Measurements from ENCODE around the gene DLST.

The DLST gene

DNA sequence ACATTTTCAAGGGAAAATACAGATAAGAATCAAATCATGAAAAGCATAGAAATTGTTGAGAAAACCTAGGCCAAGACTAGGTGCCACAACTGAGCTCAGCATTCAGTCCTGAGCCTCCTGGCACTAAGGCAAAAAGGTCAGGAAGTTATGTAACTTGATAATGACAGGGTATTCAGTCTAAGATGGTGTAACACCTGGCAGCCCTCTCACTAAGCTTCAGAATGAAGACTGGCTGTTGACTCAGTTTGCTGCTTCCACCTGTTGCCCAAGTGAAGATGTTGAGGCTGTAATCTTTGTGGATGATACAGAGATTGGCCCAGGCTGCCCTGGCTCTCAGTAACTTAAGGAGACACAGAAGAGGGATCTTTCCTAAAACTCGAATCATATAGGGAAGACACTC, 25.4 kb upstream of the DLST start:
- DNase-seq = no peak
- no peak for TF ChIP-seq CTCF (IDR thresholded peaks at IDR 0.05)
- no peaks in the 10 kb centered on the region for H3K9me3 Mint-ChIP-seq
- peaks cover 6% of the 10 kb centered on the region for H3K4me1 Mint-ChIP-seq
- no peak overlapping the region for H3K27ac Mint-ChIP-seq
- H3K27me3 Mint-ChIP-seq (ENCODE audit: low read depth, poor library complexity) = no peaks in the 10 kb centered on the region
- no peak overlapping the region for H3K4me3 Mint-ChIP-seq
- H3K36me3 Mint-ChIP-seq (ENCODE audit: low read depth) = no peaks in the 10 kb centered on the region

- peaks cover 3% of the 10 kb centered on the region for H3K4me1 Mint-ChIP-seq
- TF ChIP-seq CTCF (IDR thresholded peaks at IDR 0.05) = no peak
- H3K27ac Mint-ChIP-seq = no peak overlapping the region
- H3K27me3 Mint-ChIP-seq (ENCODE audit: low read depth, poor library complexity) = no peaks in the 10 kb centered on the region
- DNase-seq = no peak
- H3K36me3 Mint-ChIP-seq (ENCODE audit: low read depth) = no peaks in the 10 kb centered on the region
- H3K9me3 Mint-ChIP-seq = no peaks in the 10 kb centered on the region
- no peak overlapping the region for H3K4me3 Mint-ChIP-seq
Measured at GRCh38 chr14:74858022-74858421, 23.7 kb upstream of the DLST start.

DNA sequence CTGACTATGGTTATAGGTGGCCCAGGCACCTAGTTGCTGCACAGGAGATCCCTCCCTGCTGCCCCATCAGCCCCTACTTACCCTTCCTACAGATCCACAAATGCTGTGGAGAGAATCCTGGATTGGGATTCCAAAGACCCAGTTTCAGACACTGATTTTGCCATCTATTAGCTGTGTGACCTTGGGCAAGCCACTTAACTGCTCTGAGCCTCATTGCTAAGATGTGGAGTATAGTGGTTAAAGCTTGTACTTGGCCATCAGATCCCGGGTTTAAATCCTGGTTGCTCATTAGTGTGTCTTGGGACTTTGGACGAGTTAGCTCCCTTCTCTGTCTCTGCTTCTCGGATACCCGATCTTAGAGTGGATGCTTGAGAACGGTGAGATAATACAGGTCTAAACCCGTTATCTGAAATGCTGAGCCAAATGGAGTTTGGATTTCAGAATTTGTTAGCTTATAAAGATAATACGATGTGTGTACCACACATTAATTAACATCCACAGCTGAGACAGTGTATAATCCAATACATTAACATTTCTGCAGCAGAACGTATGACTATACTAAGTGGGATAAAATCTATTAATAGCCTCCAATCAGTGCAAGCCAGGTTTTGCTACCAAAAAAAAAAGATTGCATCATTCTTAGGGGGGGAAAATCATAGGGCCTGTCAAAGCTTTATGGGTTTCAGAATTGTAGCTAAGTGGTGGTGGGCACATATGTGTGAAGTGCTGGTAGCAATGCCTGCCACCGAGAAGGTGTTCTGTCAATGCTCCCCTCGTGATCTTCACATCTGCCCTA, 21.8 kb upstream of the DLST start:
- H3K27ac Mint-ChIP-seq = no peak overlapping the region
- no peak for TF ChIP-seq CTCF (IDR thresholded peaks at IDR 0.05)
- no peaks in the 10 kb centered on the region for H3K4me1 Mint-ChIP-seq
- no peak for DNase-seq
- H3K27me3 Mint-ChIP-seq (ENCODE audit: low read depth, poor library complexity) = peaks cover under 1% of the 10 kb centered on the region
- no peak overlapping the region for H3K4me3 Mint-ChIP-seq
- H3K36me3 Mint-ChIP-seq (ENCODE audit: low read depth) = no peaks in the 10 kb centered on the region
- no peaks in the 10 kb centered on the region for H3K9me3 Mint-ChIP-seq

DNA sequence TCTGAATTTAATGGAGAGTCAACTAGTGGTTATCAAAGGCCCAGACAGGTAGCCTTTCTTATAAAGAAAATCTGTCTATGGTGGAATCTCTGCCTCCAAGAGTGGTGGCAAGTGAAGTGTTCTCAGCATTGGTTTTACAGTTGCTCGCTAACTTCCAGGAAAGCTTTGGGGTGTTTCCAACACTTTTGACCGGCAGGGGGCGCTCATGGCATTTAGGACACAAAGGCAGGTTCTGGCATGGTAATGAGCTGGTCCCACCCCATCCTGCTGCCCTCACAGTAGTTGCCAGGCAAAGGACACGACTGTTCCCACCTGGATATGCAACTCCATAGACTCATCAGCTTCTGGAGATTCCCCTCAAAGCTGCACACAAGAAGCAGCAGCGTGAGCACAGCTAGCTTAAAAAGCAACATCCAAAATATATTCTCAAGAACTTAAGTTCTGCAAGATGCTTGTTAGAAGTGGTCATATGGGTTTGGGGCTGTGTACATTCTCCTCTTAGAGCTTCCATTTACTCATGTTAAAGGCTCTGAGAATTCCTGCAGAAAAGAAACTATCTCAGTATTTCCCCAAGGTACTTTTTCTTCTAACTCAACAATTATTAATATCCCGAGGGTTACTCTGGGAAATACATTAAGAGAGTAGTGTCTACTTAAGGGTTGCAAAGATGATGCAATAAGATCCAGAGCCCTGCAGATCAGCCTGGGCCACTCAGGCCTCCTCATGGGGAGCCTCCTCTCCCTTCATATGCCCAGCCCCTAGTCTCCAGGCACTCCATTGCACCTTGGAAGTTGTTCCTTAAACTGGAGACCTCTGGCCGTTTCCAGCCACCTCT, 20.6 kb upstream of the DLST start:
- H3K4me3 Mint-ChIP-seq = no peak overlapping the region
- peak; percentile 96 for DNase-seq
- no peak overlapping the region for H3K27ac Mint-ChIP-seq
- no peaks in the 10 kb centered on the region for H3K9me3 Mint-ChIP-seq
- TF ChIP-seq CTCF (IDR thresholded peaks at IDR 0.05) = peak; percentile 87
- H3K4me1 Mint-ChIP-seq = no peaks in the 10 kb centered on the region
- no peaks in the 10 kb centered on the region for H3K36me3 Mint-ChIP-seq (ENCODE audit: low read depth)
- H3K27me3 Mint-ChIP-seq (ENCODE audit: low read depth, poor library complexity) = peaks cover 2% of the 10 kb centered on the region

DNA sequence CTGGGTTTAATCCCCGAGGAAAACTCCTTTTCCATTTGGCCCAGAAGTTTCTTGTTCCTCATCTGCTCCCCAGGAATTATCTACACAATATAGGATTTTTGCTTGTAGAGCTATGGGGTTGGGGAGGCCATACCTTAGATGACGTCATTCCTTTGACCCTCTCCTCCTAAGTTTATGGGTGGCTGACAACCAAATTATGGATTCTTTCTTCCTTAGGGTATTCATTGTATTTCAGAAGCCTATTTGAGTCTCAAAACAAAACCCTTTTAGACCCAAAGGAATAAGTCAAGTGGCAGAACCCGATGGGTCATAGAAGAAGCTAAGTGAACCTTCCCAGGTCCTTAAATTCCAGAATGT, 20.0 kb upstream of the DLST start:
- no peaks in the 10 kb centered on the region for H3K9me3 Mint-ChIP-seq
- TF ChIP-seq CTCF (IDR thresholded peaks at IDR 0.05) = no peak
- H3K27me3 Mint-ChIP-seq (ENCODE audit: low read depth, poor library complexity) = peaks cover 2% of the 10 kb centered on the region
- H3K36me3 Mint-ChIP-seq (ENCODE audit: low read depth) = no peaks in the 10 kb centered on the region
- H3K4me3 Mint-ChIP-seq = no peak overlapping the region
- no peaks in the 10 kb centered on the region for H3K4me1 Mint-ChIP-seq
- no peak overlapping the region for H3K27ac Mint-ChIP-seq
- no peak for DNase-seq

Measured in nephron progenitor cell (in vitro differentiated cells).